GM12872 (cell line): ENCODE data around the gene GRAMD2B.

Experiments used
- TF ChIP-seq, protein P1 (sequence below): IDR thresholded peaks from 3 replicates; pipeline ENCODE4 v1.5.1; 2011; ENCODE audit warnings: low read depth, mild to moderate bottlenecking, low read length, moderate library complexity; ENCODE audit not compliant: insufficient read depth

The GRAMD2B gene

DNA sequence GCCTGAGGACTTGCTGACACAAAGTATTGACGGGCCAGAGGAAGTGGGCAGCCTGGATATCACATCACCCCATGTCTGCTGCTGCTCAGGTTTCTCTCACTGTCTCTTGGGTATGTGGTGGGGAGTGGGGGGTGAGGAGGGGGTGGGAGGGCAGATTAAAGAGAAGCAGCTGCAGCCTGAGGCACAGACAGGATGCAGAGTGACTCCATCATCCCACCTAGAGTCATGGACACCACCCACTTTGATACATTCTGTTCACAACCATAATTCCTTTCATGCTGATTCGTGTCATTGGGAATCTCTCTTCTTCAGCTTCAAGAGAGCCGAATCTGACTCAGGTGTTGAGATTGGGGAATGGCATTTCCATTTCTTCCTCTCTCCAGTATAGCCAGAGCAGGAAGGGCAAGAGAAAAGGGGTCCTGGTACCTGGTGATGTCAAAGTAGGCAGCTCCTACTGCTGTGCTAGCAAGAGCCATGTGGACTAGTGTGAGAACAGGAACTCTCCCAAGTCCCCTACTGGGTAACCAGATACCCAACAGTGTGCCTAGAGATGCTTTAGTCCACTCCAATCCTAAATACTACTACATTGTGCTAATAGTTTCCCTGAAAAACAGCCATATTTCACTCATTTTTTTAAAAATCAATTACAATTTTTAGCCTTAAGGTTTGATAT, 22.4 kb downstream of the GRAMD2B start:
- TF ChIP-seq, protein P1, sequence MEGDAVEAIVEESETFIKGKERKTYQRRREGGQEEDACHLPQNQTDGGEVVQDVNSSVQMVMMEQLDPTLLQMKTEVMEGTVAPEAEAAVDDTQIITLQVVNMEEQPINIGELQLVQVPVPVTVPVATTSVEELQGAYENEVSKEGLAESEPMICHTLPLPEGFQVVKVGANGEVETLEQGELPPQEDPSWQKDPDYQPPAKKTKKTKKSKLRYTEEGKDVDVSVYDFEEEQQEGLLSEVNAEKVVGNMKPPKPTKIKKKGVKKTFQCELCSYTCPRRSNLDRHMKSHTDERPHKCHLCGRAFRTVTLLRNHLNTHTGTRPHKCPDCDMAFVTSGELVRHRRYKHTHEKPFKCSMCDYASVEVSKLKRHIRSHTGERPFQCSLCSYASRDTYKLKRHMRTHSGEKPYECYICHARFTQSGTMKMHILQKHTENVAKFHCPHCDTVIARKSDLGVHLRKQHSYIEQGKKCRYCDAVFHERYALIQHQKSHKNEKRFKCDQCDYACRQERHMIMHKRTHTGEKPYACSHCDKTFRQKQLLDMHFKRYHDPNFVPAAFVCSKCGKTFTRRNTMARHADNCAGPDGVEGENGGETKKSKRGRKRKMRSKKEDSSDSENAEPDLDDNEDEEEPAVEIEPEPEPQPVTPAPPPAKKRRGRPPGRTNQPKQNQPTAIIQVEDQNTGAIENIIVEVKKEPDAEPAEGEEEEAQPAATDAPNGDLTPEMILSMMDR: no peak

DNA sequence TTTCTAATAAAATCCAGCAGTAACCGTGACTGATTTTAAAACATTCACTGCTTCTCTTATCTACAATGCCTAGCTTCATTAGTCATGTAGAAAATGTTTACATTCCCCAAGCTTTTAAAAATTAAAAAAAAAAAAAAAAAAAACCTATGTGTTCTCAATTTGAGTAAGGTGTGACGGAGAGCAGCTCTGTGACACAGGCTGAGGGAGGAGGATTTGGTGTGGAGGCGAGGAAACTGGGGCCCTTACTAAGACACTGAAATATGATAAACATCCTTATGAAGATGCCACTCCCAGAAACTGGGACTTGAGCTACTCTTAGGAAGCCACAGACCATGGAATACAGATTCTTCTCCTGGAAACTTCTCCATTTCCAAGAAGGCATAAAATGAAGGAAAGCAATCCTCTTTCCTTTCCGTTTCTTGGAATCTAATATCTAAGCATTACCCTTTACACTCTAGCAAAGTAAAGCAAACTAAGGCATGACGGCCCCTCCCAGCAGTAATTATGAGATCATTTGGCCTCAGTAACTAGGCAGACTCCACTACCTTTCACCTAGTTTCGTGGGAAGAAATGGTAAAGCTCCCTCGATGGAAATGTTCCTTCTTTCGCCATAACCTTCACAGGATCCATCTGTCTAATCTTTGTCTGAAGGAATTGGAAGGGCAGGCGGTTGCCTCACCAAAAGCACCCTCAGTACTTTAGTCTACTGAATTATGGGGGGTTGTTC, 23.5 kb downstream of the GRAMD2B start:
- TF ChIP-seq, protein P1: no peak

DNA sequence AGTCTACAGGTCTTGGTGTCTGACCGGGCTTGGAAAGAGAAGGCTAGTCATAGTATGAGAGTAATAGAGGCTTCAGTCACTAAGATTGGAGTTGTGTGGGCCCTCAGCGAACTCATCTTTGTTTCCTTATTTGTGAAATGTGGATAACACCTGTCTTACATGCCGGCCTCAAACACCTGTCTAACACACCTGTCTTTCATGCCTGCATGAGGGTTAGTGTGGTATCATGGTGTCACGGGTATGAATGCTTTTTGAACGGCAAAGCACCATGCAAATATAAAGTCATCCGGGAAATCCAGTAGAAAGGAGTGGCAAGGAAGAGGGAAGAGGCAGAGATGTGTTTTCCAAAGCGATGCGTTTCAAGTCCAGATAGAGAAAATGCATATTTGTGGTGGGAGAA, 25.5 kb downstream of the GRAMD2B start:
- TF ChIP-seq, protein P1: no peak

DNA sequence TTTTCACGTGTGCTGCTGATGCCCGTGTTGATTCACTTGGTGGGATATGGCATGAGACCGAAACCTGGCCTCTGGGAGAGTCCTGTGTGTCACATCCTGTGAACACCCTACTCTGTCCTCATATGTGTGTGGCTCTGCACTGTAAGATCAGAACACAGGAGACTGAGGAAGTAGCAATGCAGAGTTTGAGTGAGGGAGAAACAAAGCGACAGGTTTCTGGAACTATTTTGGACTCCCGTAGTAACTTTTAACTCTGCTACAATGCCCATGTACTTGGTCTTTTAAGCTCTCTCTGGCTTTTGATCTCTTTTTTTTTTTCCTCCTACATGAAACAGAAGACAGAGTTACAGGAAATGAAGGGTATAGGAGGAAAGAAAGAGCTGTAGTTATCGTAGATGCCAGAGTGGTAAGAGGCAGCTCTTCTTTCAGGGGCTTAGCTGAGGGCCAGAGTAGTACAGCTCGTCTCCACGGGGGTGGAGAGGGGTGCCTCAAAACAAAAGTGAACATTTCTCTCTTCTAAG, 26.6 kb downstream of the GRAMD2B start:
- TF ChIP-seq, protein P1: no peak

DNA sequence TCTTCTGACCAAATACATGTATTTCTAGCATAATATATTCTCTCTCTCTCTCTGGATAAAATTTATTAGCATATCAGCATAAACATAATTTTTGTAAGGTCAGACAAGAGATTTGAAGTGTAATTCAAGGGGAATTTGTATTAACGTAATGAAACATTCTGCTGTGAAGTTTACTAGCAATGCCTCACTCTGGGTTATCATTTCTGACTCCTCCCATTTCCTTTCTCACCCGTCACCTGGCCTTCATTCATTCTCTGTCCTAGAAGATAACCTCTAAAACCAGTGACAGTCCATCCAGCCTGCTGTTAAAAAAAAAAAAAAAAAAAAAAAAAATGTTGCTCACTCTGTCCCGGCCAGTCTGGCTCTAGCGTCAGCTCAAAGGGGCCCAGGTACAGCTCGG, 27.1 kb downstream of the GRAMD2B start:
- TF ChIP-seq, protein P1: no peak

DNA sequence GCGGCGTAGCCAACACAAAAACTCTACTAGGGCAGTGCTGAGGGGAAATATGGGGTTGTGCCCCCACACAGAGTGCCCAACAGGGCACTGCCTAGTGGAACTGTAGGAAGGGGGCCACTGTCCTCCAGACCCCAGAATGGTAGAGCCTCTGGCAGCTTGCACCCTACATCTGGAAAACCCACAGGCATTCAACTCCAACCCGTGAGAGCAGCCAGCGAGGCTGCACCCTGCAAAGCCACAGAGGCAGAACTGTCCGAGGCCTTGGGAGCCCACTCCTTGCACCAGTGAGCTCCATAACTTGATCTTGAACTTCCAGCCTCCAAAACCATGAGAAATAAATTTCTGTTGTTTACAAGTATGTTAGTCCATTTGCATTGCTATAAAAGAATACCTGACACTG, 27.7 kb downstream of the GRAMD2B start:
- TF ChIP-seq, protein P1: no peak

DNA sequence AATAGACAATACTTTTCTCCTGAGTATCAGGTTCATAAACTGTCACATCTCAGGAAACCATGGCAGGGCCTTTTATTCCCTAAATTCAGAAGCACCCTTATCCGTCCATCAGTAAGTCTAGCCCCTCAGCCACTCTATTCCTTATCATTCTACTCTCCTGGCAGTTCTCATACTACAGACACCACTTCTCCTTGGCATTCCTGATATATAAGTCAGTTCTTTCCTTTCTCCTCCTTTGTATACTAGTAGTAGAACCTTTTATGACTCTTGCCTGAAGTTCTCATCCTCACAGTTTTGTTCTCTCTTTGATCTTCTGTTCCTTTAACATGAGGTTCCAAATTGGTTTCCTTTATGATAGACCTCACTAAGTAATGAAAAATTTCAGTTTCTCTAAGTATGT, 29.3 kb downstream of the GRAMD2B start:
- TF ChIP-seq, protein P1: no peak
